ENCODE results near the gene ANO4.

DNA sequence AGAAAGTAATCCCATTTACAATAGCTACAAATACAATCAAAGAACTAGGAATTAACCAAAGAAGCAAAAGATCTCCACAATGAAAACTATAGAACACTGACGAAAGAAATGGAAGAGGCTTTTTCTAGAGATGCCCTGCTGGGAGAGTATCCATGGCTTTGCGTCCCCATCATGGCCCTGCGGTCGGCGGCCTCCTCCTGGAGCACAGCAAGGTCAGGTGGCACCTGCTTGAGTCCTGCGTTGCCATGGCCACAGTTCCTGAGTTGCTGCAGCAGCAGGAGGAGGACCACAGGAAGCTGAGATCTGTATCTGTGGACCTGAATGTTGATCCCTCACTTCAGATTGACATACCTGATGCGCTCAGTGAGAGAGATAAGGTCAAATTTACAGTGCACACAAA, 271.9 kb downstream of the ANO4 start:
- TF ChIP-seq, protein P1, sequence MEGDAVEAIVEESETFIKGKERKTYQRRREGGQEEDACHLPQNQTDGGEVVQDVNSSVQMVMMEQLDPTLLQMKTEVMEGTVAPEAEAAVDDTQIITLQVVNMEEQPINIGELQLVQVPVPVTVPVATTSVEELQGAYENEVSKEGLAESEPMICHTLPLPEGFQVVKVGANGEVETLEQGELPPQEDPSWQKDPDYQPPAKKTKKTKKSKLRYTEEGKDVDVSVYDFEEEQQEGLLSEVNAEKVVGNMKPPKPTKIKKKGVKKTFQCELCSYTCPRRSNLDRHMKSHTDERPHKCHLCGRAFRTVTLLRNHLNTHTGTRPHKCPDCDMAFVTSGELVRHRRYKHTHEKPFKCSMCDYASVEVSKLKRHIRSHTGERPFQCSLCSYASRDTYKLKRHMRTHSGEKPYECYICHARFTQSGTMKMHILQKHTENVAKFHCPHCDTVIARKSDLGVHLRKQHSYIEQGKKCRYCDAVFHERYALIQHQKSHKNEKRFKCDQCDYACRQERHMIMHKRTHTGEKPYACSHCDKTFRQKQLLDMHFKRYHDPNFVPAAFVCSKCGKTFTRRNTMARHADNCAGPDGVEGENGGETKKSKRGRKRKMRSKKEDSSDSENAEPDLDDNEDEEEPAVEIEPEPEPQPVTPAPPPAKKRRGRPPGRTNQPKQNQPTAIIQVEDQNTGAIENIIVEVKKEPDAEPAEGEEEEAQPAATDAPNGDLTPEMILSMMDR (optimal IDR thresholded peaks at IDR 0.05 in 1 of 3, IDR thresholded peaks at IDR 0.05 in 1 of 3, conservative IDR thresholded peaks at IDR 0.05 in 1 of 3; ENCODE audit: extremely low read depth in 1 of 3, insufficient read depth in 2 of 3, low read length in 3 of 3), result no peak
- no peak for TF ChIP-seq EZH2 (IDR thresholded peaks at IDR 0.05; ENCODE audit: low read length)

Data from keratinocyte (primary cell).